SK-N-MC (cell line): ENCODE results near the gene ZNF175.

ENCODE experiments used
- EZH2 ChIP-seq: fragments of 200-600 bp; sonication (generic); IDR thresholded peaks from one replicate; pipeline ENCODE4 v1.6.1; 2017; ENCODE audit warnings: antibody characterized with exemption
- POLR2AphosphoS5 ChIP-seq: IDR thresholded peaks from 2 replicates; pipeline ENCODE4 v1.6.1; 2012; ENCODE audit warnings: mild to moderate bottlenecking, low read depth, low read length, borderline replicate concordance

GRCh38 chr19:51529301-51529700, 41.8 kb upstream of the ZNF175 start:
- TF ChIP-seq EZH2 (no peak), POLR2AphosphoS5 (no peak)
